GM12878 (cell line): ENCODE results near the gene CALD1. TPM values are rescaled to one million over a fixed set of nuclear protein-coding genes. Genes with fewer than 3 reads are reported as not detected.

Experiments
- E2F4 ChIP-seq: IDR thresholded peaks from 2 replicates; pipeline ENCODE4 v1.6.1; 2012; ENCODE audit warnings: low read depth, low read length, improper control_type of control experiment
- FOXM1 ChIP-seq: IDR thresholded peaks from 2 replicates; pipeline ENCODE4 v1.6.1; 2012; ENCODE audit warnings: low read depth, mild to moderate bottlenecking, inconsistent platforms, low read length, moderate library complexity
- MTA3 ChIP-seq: IDR thresholded peaks from 2 replicates; pipeline ENCODE4 v1.6.1; 2012; ENCODE audit warnings: low read length, inconsistent platforms, borderline replicate concordance
- REST ChIP-seq: IDR thresholded peaks from 2 replicates; pipeline ENCODE4 v1.6.1; 2012; ENCODE audit warnings: mild to moderate bottlenecking, low read depth, low read length
- ZBTB11 ChIP-seq: fragments of 450-650 bp; formaldehyde crosslinking; IDR thresholded peaks from 2 replicates; pipeline ENCODE4 v1.5.0; 2022; ENCODE audit warnings: mild to moderate bottlenecking, missing genetic modification characterization
- polyA plus RNA-seq, 11 experiments: library from polyadenylated mRNA; depleted of rRNA in 4 of 11; unstranded in 6 of 11; stranded (reverse) in 5 of 11; fragments of >200 nt; fragmentation: Nextera tagmentation in 4 of 11; fragmentation: Illumina TruSeq in 1 of 11; extraction: Ambion mirVana in 4 of 11; extraction: Trizol in 1 of 11; gene quantifications; 1 replicate in 1 of 11; 2 replicates in 10 of 11; pipeline versions ENCODE4 v1.2.1 to v1.2.3, GENCODE V29; 2011 to 2016; ENCODE audit warnings: inconsistent platforms in 2 of 11, missing spikeins in 2 of 11, low read depth in 1 of 11
- total RNA-seq, 4 experiments: library from RNA; depleted of rRNA in 3 of 4; stranded (reverse); fragments of >200 nt in 3 of 4; fragmentation: Illumina TruSeq in 1 of 4; extraction: Trizol in 1 of 4; gene quantifications; 2 replicates each; pipeline versions ENCODE4 v1.2.1 to v1.2.3, GENCODE V29; 2013 to 2021

Gene CALD1
- total and polyA plus RNA-seq, 10 of the 15 experiments (the other 5 are each of a cell fraction or from before 2014, with no cell fraction given): 0.03 to 1.3 (median 0.22) TPM

- TF ChIP-seq E2F4: no peak
- no peak for TF ChIP-seq MTA3
- no peak for TF ChIP-seq FOXM1
- no peak for TF ChIP-seq REST
- TF ChIP-seq ZBTB11 (CRISPR knock-in tag): no peak
Measured at GRCh38 chr7:134758981-134759380, 20.5 kb upstream of the CALD1 start (continued).
